ENCODE data around the gene ARHGAP12. TPM values are rescaled to one million over a fixed set of nuclear protein-coding genes. Genes with fewer than 3 reads are reported as not detected.
A peak's percentile ranks its signal among the peaks of the same experiment; 100 is the strongest.

Gene ARHGAP12
- total RNA-seq, 1 experiment from 2014 or later: 62.3 TPM

DNA sequence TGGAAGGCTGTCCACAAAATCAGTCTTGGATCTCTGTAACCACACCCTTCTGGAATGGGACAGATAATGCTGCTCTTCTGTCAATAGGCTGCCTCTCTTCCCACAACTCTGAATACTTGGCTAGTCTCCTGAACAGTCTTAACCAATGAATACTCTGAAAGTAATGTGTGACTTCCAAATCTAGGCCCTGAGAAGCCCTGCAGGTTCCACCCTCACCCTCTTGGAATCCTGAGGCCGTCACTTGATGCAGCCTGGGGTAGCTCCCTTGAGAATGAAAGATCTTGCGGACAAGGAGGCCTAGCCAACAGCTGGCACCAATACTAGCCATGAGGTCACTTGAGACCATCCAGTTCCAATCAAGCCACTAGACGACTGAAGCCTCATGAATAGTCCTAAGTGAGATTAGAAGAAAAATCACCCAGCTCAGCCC, 109.2 kb downstream of the ARHGAP12 start:
- Mint-ChIP-seq H3K27ac (ENCODE audit: unreplicated experiment) (no peak overlapping the region), H3K4me3 (ENCODE audit: unreplicated experiment) (no peak overlapping the region), H3K4me1 (ENCODE audit: low read depth, unreplicated experiment) (no peaks in the 10 kb centered on the region), H3K9me3 (ENCODE audit: unreplicated experiment) (no peaks in the 10 kb centered on the region), H3K36me3 (ENCODE audit: insufficient read depth, unreplicated experiment) (peaks cover 40% of the 10 kb centered on the region), H3K27me3 (ENCODE audit: insufficient read depth, unreplicated experiment) (no peaks in the 10 kb centered on the region)
- POLR2A ChIA-PET: no interaction called here
- intact Hi-C loops (cut with micrococcal nuclease; ENCODE audit: unreplicated experiment): no loop called here
- Histone ChIP-seq H3K4me1 (no peaks in the 10 kb centered on the region; the same call in 1 of the 2 replicates), H3K27me3 (replicated peaks; ENCODE audit: control insufficient read depth, insufficient read depth, low read length) (no peaks in the 10 kb centered on the region), H3K9me3 (no peaks in the 10 kb centered on the region), H3K36me3 (ENCODE audit: control insufficient read depth, insufficient read depth, low read length) (no peaks in the 10 kb centered on the region; the same call in none of the 2 replicates), H3K4me3 (ENCODE audit: low read depth, low read length) (no peak overlapping the region)
- CTCF ChIA-PET: no interaction called here
- TF ChIP-seq, protein P1, sequence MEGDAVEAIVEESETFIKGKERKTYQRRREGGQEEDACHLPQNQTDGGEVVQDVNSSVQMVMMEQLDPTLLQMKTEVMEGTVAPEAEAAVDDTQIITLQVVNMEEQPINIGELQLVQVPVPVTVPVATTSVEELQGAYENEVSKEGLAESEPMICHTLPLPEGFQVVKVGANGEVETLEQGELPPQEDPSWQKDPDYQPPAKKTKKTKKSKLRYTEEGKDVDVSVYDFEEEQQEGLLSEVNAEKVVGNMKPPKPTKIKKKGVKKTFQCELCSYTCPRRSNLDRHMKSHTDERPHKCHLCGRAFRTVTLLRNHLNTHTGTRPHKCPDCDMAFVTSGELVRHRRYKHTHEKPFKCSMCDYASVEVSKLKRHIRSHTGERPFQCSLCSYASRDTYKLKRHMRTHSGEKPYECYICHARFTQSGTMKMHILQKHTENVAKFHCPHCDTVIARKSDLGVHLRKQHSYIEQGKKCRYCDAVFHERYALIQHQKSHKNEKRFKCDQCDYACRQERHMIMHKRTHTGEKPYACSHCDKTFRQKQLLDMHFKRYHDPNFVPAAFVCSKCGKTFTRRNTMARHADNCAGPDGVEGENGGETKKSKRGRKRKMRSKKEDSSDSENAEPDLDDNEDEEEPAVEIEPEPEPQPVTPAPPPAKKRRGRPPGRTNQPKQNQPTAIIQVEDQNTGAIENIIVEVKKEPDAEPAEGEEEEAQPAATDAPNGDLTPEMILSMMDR (IDR thresholded peaks at IDR 0.05; ENCODE audit: insufficient read depth in 1 of 2, low read depth in 1 of 2, low read length in 1 of 2, severe bottlenecking in 1 of 2, unreplicated experiment in 1 of 2): no peak
- DNase-seq: no peak
- BruUV-seq (replicated peaks): no TSS peak

DNA sequence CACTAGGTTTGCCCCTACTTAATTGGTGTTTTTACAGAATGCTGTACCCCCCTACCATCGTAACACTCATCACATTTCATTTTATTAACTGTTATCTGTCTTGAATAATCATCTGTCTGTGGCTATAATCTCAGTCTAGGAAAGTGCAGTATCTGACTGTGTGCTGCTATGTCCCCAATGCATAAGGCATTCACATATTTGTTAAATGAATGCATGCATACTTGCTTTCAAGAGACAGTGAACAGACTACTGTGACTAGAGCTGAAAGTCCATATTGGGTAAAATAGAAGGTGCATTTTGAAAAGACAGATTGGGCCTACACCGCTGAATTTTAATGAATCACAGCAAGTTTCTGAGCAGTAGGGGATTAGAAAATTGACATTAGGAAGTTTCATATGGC, 112.3 kb downstream of the ARHGAP12 start:
- TF ChIP-seq, protein P1 (IDR thresholded peaks at IDR 0.05; ENCODE audit: insufficient read depth in 1 of 2, low read depth in 1 of 2, low read length in 1 of 2, severe bottlenecking in 1 of 2, unreplicated experiment in 1 of 2): no peak
- Histone ChIP-seq H3K27me3 (replicated peaks; ENCODE audit: control insufficient read depth, insufficient read depth, low read length) (no peaks in the 10 kb centered on the region), H3K4me1 (no peaks in the 10 kb centered on the region; the same call in 1 of the 2 replicates), H3K36me3 (ENCODE audit: control insufficient read depth, insufficient read depth, low read length) (peaks cover 2% of the 10 kb centered on the region), H3K9me3 (no peaks in the 10 kb centered on the region), H3K4me3 (ENCODE audit: low read depth, low read length) (no peak overlapping the region)
- no peak for DNase-seq
- intact Hi-C loops (cut with micrococcal nuclease; ENCODE audit: unreplicated experiment): no loop called here
- ChIA-PET CTCF (no interaction called here), POLR2A (no interaction called here)
- Mint-ChIP-seq H3K4me1 (ENCODE audit: low read depth, unreplicated experiment) (no peaks in the 10 kb centered on the region), H3K9me3 (ENCODE audit: unreplicated experiment) (no peaks in the 10 kb centered on the region), H3K4me3 (ENCODE audit: unreplicated experiment) (no peak overlapping the region), H3K27me3 (ENCODE audit: insufficient read depth, unreplicated experiment) (no peaks in the 10 kb centered on the region), H3K36me3 (ENCODE audit: insufficient read depth, unreplicated experiment) (peaks cover 50% of the 10 kb centered on the region), H3K27ac (ENCODE audit: unreplicated experiment) (no peak overlapping the region)
- BruUV-seq (replicated peaks): no TSS peak

DNA sequence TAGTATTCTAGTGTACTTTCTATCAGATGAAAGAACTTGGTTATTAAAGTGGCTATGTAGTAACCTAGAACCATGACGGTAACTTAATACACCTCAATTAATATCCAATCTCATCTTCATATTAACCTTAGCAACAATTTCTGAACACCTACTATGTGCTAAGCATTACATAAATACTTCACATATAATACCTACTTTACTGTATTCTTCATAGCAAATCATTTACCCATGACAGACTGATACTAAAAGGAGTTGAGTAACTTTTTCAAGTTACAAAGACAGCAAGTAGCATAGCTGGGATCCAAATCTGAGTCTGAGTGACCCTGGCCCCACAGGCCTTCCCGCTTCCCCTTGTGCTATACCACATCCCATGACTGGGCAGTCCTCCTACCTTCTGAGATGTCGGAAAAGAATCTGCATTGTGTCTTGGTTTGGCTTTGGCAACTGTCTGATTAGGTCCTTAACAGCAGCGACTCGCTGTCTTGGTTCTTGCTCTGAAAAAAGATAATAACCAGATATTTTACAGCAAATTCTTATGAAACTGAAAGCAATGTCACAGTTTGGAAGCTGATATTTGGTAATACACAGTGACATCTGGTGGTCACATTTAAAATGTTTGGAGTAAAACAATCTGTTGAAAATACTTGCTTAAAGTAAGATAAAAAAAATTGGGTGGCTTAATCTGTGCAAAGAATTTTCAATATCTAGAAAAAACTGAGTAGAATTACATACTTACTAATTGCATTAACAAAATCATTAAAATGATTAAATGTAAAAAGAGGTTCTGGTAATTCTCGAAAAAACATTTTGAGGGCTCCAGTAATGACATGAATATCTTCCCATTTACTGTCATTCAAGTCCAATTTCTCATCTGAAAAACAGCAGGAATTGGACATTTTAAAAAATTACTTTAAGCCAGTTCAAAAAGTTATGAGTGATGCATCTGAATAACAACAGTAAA, 120.1 kb downstream of the ARHGAP12 start:
- Histone ChIP-seq H3K9me3 (no peaks in the 10 kb centered on the region), H3K36me3 (ENCODE audit: control insufficient read depth, insufficient read depth, low read length) (peaks cover 5% of the 10 kb centered on the region), H3K27me3 (replicated peaks; ENCODE audit: control insufficient read depth, insufficient read depth, low read length) (no peaks in the 10 kb centered on the region), H3K4me3 (ENCODE audit: low read depth, low read length) (no peak overlapping the region), H3K4me1 (no peaks in the 10 kb centered on the region)
- no peak overlapping the region for H3K27ac Mint-ChIP-seq (ENCODE audit: unreplicated experiment)
- peak in 1 of 2 experiments; percentile 42 for DNase-seq
- intact Hi-C loops (cut with micrococcal nuclease; ENCODE audit: unreplicated experiment): loop anchor here (1.0 to 5.0 kb wide), 6 partner anchors 46 to 1081 kb away; no protein-coding TSS in a partner anchor
- TF ChIP-seq, protein P1 (IDR thresholded peaks at IDR 0.05; ENCODE audit: insufficient read depth in 1 of 2, low read depth in 1 of 2, low read length in 1 of 2, severe bottlenecking in 1 of 2, unreplicated experiment in 1 of 2): peak; percentile 52 to 69
- BruUV-seq (replicated peaks): no TSS peak
- no peaks in the 10 kb centered on the region for H3K4me1 Mint-ChIP-seq (ENCODE audit: low read depth, unreplicated experiment)
- H3K4me3 Mint-ChIP-seq (ENCODE audit: unreplicated experiment): no peak overlapping the region
- H3K36me3 Mint-ChIP-seq (ENCODE audit: insufficient read depth, unreplicated experiment): peaks cover 56% of the 10 kb centered on the region
- no peaks in the 10 kb centered on the region for H3K27me3 Mint-ChIP-seq (ENCODE audit: insufficient read depth, unreplicated experiment)
- ChIA-PET POLR2A (interaction anchor here (0.6 kb wide), 1 partner anchor 13 kb away, joined by 3 read pairs; no protein-coding TSS in a partner anchor), CTCF (interaction anchor here (0.6 to 1.0 kb wide), 2 partner anchors 1025 to 1406 kb away, joined by 3 to 5 read pairs; no protein-coding TSS in a partner anchor)
- H3K9me3 Mint-ChIP-seq (ENCODE audit: unreplicated experiment): no peaks in the 10 kb centered on the region

Data from Caco-2 (cell line).